ENCODE measurements around the gene REX1BD. TPM values are rescaled to one million over a fixed set of nuclear protein-coding genes. Genes with fewer than 3 reads are reported as not detected.

Gene REX1BD
- total and polyA plus RNA-seq, 2 of the 4 experiments (the other 2 are of a cell fraction): 14.2 to 44.6 TPM

DNA sequence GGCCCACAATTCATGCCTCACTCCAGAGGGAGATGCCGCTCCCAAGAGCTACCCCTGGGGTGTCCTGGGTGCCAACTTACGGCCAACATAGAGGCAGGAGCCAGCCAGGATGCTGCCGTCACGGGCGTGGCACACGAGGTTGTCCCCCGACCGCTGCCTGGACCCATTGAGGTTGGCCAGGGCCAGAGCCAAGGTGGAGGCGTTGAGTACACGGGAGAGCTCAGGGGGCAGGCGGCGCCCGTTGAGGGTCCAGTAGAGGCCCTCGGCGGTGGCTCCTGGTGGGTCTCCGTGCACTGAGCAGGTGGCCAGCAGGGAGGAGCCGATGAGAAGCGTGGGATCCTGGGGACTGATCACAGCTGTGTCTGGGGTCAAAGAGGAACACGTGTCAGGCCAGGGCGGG is 10.9 kb downstream of the REX1BD start:
- H2AFZ ChIP-seq (replicated peaks; ENCODE audit: low read length, poor library complexity): no peak overlapping the region
- no peak overlapping the region for H3K4me2 ChIP-seq (ENCODE audit: low read depth, low read length)
- H2AK5ac ChIP-seq (ENCODE audit: low read depth, low read length): no peak overlapping the region
- no peak overlapping the region for H2BK5ac ChIP-seq (ENCODE audit: low read depth, low read length, poor library complexity, severe bottlenecking)
- in situ Hi-C loops (cut with MboI; ENCODE audit: low sequenced_read_pairs) (no loop called here), dilution Hi-C loops (cut with HindIII; ENCODE audit: low sequenced_read_pairs, unreplicated experiment) (no loop called here), intact Hi-C loops (cut with micrococcal nuclease) (no loop called here)
- H3K9me1 ChIP-seq (ENCODE audit: insufficient read depth, low read length): no peaks in the 10 kb centered on the region
- no peak overlapping the region for H4K5ac ChIP-seq (ENCODE audit: low read depth, low read length)
- H3K79me1 ChIP-seq (ENCODE audit: low read depth in 1 of 2, low read length in 2 of 2): no peaks in the 10 kb centered on the region
- H3K4me3 ChIP-seq (ENCODE audit: insufficient read depth, low read depth, low read length): no peak overlapping the region
- H3K27me3 ChIP-seq (ENCODE audit: control insufficient read depth, insufficient read depth, low read length): peaks cover 16% of the 10 kb centered on the region
- no peak overlapping the region for H2BK20ac ChIP-seq (ENCODE audit: low read depth, low read length)
- H3K36me3 ChIP-seq (ENCODE audit: control insufficient read depth, insufficient read depth, low read length): no peaks in the 10 kb centered on the region
- no peaks in the 10 kb centered on the region for H3K9me3 ChIP-seq (ENCODE audit: control insufficient read depth, insufficient read depth, low read length)
- no peak overlapping the region for H3K9ac ChIP-seq (ENCODE audit: low read depth, low read length)
- H3K4me1 ChIP-seq (ENCODE audit: control insufficient read depth, insufficient read depth, low read length): peaks cover 2% of the 10 kb centered on the region; the same call in 1 of the 2 replicates
- no peak overlapping the region for H3K14ac ChIP-seq (replicated peaks; ENCODE audit: low read depth, low read length)
- H2BK15ac ChIP-seq (ENCODE audit: low read depth, low read length): no peak overlapping the region
- BruUV-seq (replicated peaks): no TSS peak
- H3K27ac ChIP-seq (ENCODE audit: insufficient read depth, low read length): no peak overlapping the region
- no peak overlapping the region for H3K56ac ChIP-seq (ENCODE audit: extremely low read depth, insufficient read depth, low read length)
- H3K18ac ChIP-seq (ENCODE audit: low read depth, low read length): no peak overlapping the region
- no peak overlapping the region for H2AK9ac ChIP-seq (replicated peaks; ENCODE audit: low read depth, low read length, poor library complexity)
- H4K8ac ChIP-seq (ENCODE audit: low read depth in 2 of 2, low read length in 2 of 2): no peak overlapping the region
- no peak overlapping the region for H4K91ac ChIP-seq (ENCODE audit: insufficient read depth, low read depth, low read length)
- H3K4ac ChIP-seq (ENCODE audit: low read depth, low read length): no peak overlapping the region
- no peak for DNase-seq
- no peak for ATAC-seq (ENCODE audit: low read depth)
- ChIA-PET POLR2A (ENCODE audit: unreplicated experiment) (no interaction called here), CTCF (no interaction called here)
- no peak for TF ChIP-seq MAZ (IDR thresholded peaks at IDR 0.05; ENCODE audit: borderline replicate concordance, low read depth, low read length)
- TF ChIP-seq SMC3 (IDR thresholded peaks at IDR 0.05; ENCODE audit: low read depth, low read length): no peak
- TF ChIP-seq MXI1 (IDR thresholded peaks at IDR 0.05; ENCODE audit: borderline replicate concordance, low read depth, low read length): no peak
- TF ChIP-seq POLR2A (IDR thresholded peaks at IDR 0.05; ENCODE audit: low read depth, low read length): no peak
- TF ChIP-seq BHLHE40 (IDR thresholded peaks at IDR 0.05; ENCODE audit: low read depth, low read length): no peak
- TF ChIP-seq FOS (IDR thresholded peaks at IDR 0.05; ENCODE audit: low read depth, low read length): no peak
- TF ChIP-seq CHD1 (IDR thresholded peaks at IDR 0.05; ENCODE audit: low read depth, low read length): no peak
- no peak for TF ChIP-seq CTCF (conservative IDR thresholded peaks at IDR 0.05; ENCODE audit: low read depth, low read length)
- no peak for TF ChIP-seq RCOR1 (IDR thresholded peaks at IDR 0.05; ENCODE audit: insufficient replicate concordance, low read length)
- TF ChIP-seq, protein P1, sequence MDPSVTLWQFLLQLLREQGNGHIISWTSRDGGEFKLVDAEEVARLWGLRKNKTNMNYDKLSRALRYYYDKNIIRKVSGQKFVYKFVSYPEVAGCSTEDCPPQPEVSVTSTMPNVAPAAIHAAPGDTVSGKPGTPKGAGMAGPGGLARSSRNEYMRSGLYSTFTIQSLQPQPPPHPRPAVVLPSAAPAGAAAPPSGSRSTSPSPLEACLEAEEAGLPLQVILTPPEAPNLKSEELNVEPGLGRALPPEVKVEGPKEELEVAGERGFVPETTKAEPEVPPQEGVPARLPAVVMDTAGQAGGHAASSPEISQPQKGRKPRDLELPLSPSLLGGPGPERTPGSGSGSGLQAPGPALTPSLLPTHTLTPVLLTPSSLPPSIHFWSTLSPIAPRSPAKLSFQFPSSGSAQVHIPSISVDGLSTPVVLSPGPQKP (IDR thresholded peaks at IDR 0.05; ENCODE audit: borderline replicate concordance, low read depth, low read length): no peak
- no peak for TF ChIP-seq RAD21 (IDR thresholded peaks at IDR 0.05; ENCODE audit: low read length)
- TF ChIP-seq NFE2L2 (IDR thresholded peaks at IDR 0.05; ENCODE audit: low read depth, low read length): no peak
- TF ChIP-seq, protein P2, sequence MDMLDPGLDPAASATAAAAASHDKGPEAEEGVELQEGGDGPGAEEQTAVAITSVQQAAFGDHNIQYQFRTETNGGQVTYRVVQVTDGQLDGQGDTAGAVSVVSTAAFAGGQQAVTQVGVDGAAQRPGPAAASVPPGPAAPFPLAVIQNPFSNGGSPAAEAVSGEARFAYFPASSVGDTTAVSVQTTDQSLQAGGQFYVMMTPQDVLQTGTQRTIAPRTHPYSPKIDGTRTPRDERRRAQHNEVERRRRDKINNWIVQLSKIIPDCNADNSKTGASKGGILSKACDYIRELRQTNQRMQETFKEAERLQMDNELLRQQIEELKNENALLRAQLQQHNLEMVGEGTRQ (IDR thresholded peaks at IDR 0.05; ENCODE audit: low read depth, low read length): no peak
- TF ChIP-seq CEBPB (IDR thresholded peaks at IDR 0.05; ENCODE audit: low read depth, low read length): no peak
- no peak for TF ChIP-seq RFX5 (IDR thresholded peaks at IDR 0.05; ENCODE audit: low read depth, low read length)
- H3K23ac ChIP-seq (ENCODE audit: low read depth, low read length): no peak overlapping the region
- peaks cover 8% of the 10 kb centered on the region for H4K20me1 ChIP-seq (ENCODE audit: insufficient read depth, low read length)
- WGBS, 2 experiments (ENCODE audit: extremely low coverage in 2 of 2, insufficient read length in 1 of 2): 88% methylated on average over 6 of the region's 20 CpGs; no CpG with 5 or more reads in 1 of the 2 experiments
- no peak overlapping the region for H2BK120ac ChIP-seq (ENCODE audit: low read depth, low read length)

Data from IMR-90 (cell line).